A549 treated with AZD2906 at 1 μM for 4 hours (cell line): Measurements from ENCODE around the gene ALKBH5. TPM values are rescaled to one million over a fixed set of nuclear protein-coding genes. Genes with fewer than 3 reads are reported as not detected.

Experiments
- total RNA-seq: library from RNA; stranded (reverse); fragments of 200-300 nt; extraction: Qiagen RNA extraction; gene quantifications from 5 replicates; pipeline ENCODE4 v1.2.3, GENCODE V29; 2022

ALKBH5 gene
- total RNA-seq, result 45.6 to 51.8 TPM (median 49.4 TPM) in 5 replicates

DNA sequence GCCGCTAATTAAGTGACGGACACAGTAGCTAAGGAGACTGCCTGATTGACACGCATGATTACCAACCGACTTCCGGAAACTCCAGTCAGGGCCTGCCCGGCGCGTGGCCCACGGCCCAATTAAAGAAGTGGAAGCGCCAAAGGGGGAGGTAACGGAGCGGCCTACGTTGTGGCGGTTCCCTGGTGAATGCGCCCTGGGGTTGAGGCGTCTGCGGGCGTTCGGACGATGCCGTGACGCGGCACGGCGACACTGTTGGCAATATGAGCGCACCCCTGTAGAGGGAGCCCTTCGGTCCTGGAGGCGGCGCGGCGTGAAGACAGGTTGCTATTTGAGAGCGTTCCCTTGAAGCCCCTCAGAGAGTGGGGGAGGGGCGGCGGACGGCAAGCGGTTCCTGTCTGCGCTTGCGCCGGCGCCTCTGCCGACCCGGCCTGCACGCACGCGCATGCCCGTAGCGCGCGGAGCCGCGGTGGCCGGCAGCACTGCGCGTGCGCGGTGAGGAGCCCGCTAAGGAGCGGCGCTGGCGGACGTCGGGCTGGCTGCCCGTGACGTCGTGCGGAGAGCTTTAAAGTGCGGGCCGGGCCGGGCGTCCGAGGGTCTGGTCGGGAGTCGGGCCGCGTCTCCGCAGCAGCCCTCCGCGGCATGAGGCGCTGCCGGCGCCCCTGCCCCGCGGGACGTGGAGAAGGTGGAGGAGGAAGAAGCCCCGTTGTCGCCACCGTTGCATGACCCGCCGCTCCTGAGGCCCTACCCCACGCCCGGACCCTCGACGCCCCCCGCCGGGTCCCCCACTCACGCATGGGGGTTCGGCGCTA lies at the start of gene ALKBH5:
ALKBH5 (plus strand) TSS at position 495 of the 809 bp plus-strand sequence. CDS start 416 bp downstream, outside the sequence.

DNA sequence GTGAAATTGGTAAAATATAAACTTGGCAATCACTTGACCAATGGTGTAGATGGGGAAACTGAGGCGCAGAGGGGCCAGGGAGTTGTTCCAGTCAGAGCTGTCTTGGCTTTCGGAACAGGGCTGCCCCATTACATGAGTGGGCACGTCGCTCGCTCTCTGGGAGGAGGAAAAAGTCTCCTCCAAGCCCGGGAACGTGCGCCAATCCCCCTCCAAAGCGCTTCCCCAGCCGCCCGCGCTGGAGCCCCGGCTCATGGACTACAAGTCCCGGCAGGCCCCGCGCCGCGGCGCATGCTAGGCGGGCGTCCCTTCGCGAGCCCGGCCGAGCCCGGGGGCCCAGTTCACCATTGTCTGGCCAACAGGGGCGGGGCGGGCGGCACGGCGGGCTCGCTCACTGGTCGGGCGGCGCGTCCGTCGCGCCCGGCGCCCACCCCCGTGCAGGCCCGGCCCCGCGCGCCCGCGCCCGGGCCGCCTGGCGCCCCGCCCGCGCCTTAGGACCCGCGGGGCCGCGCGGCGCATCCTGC lies 41.6 kb downstream of the ALKBH5 start, which contains the start of gene LLGL1:
LLGL1 (plus strand) TSS at position 515 of the 521 bp plus-strand sequence. CDS start 48 bp downstream, outside the sequence.

DNA sequence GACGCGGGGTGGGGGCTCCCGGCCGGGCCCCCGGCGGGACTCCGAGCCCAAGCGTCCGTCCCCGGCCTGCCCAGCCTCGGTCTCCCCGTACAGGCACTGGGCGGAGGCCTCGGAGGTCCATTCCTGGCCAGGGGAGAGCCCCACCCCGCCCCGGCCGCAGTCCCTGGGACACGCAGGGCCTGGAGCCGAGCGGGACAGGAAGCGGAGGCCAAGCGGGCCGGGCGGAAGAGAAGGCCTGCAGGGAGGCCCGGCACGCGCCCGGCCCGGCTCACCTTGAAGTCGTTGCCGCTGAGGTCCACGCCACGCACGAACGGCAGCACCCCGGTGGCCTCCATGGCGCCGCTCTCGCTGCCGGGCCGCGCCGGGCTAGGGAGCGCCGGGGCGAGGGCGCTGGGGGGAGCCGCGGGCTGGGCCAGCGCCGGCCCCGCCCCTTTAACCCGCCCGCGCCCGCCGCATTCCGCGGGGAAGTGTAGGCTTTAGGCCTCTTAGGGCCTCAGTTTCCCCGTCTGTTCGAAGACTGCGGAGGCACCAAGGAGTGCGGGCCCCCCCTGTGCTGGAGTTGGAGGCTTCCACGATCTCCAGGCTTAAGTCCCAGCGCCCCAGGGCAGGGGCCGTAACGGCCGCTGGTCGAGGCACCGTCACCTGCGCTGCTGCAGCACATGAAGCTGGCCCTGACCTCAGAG lies 74.9 kb downstream of the ALKBH5 start, which contains the start of gene FLII:
FLII (minus strand) TSS at position 383 of the 683 bp plus-strand sequence; CDS start at position 335, 48 bp downstream.

Other genes starting within 250 kb of the ALKBH5 start
- gene TOM1L2, start 211.4 kb upstream of the ALKBH5 start, total RNA-seq, result 19.1 to 24.2 TPM (median 21.0 TPM) in 5 replicates
- gene DRC3, start 211.0 kb upstream of the ALKBH5 start, total RNA-seq, result 2.0 to 2.5 TPM (median 2.1 TPM) in 5 replicates
- gene ATPAF2, start 144.7 kb upstream of the ALKBH5 start, total RNA-seq, result 23.0 to 29.4 TPM (median 28.1 TPM) in 5 replicates
- gene GID4, start 144.4 kb upstream of the ALKBH5 start, total RNA-seq, result 9.2 to 11.4 TPM (median 10.9 TPM) in 5 replicates
- 47.0 to 54.4 TPM (median 50.7 TPM) in 5 replicates for gene DRG2, start 95.9 kb upstream of the ALKBH5 start, total RNA-seq
- 0.45 to 0.56 TPM (median 0.52 TPM) in 5 replicates for gene MYO15A, start 75.1 kb upstream of the ALKBH5 start, total RNA-seq
- gene LLGL1, start 41.8 kb downstream of the ALKBH5 start, total RNA-seq, result 12.5 to 16.9 TPM (median 15.6 TPM) in 5 replicates
- gene FLII, start 74.9 kb downstream of the ALKBH5 start, total RNA-seq, result 215 to 250 TPM (median 237 TPM) in 5 replicates
- gene MIEF2, start 76.8 kb downstream of the ALKBH5 start, total RNA-seq, result 7.8 to 12.0 TPM (median 10.7 TPM) in 5 replicates
- gene TOP3A, start 131.2 kb downstream of the ALKBH5 start, total RNA-seq, result 30.6 to 37.4 TPM (median 32.8 TPM) in 5 replicates
- gene SMCR8, start 131.5 kb downstream of the ALKBH5 start, total RNA-seq, result 13.4 to 15.5 TPM (median 15.0 TPM) in 5 replicates
- 43.3 to 47.5 TPM (median 46.8 TPM) in 5 replicates for gene SHMT1, start 179.7 kb downstream of the ALKBH5 start, total RNA-seq
- gene EVPLL, start 193.9 kb downstream of the ALKBH5 start, total RNA-seq, result not detected in 5 replicates